Testis (tissue), 3 donors: ENCODE data around the gene ADCY5. TPM values are rescaled to one million over a fixed set of nuclear protein-coding genes. Genes with fewer than 3 reads are reported as not detected.

ENCODE experiments used
- DNase-seq: peaks from one replicate; pipeline ENCODE4 v3.0.0-alpha.2; 2019
- H3K27ac ChIP-seq, 2 donors: fragments of 200-600 bp; sonication (generic); one replicate each; pipeline ENCODE4 v1.5.1; 2019
- H3K27me3 ChIP-seq: fragments of 200-600 bp; sonication (generic); one replicate; pipeline ENCODE4 v1.5.1; 2019
- H3K36me3 ChIP-seq: fragments of 200-600 bp; sonication (generic); one replicate; pipeline ENCODE4 v1.5.1; 2017; ENCODE audit warnings: low read depth; ENCODE audit errors: missing control alignments
- H3K4me1 ChIP-seq: fragments of 200-600 bp; sonication (generic); one replicate; pipeline ENCODE4 v1.5.1; 2019
- H3K4me3 ChIP-seq, 2 donors: fragments of 200-600 bp; sonication (generic); one replicate each; pipeline ENCODE4 v1.5.1; 2017 to 2019
- H3K9me3 ChIP-seq: fragments of 200-600 bp; sonication (generic); one replicate; pipeline ENCODE4 v1.5.1; 2017
- POLR2A ChIP-seq: fragments of 450-650 bp; IDR thresholded peaks from one replicate; pipeline ENCODE4 v1.6.1; 2017; ENCODE audit warnings: antibody characterized with exemption, mild to moderate bottlenecking, moderate library complexity
- WGBS, 2 donors: methylation state at CpG; one replicate each; pipeline ENCODE4 v1.1.5; 2018; 5-methylcytosine and 5-hydroxymethylcytosine counted together
- intact Hi-C: fragments of 100-400 bp; cut with DNase I; formaldehyde crosslinking; loops from one replicate; pipeline ENCODE4 v1.15.1; 2023; ENCODE audit warnings: low total_unique reads
- polyA plus RNA-seq: library from polyadenylated mRNA; stranded (reverse); fragments of 350-450 nt; fragmentation: Illumina TruSeq; extraction: RNeasy Lipid Tissue Mini Kit (QIAGEN cat#74804); gene quantifications from one replicate; pipeline ENCODE4 v1.2.3, GENCODE V29; 2014; ENCODE audit warnings: low read depth, low replicate concordance; ENCODE audit not compliant: insufficient read depth
- total RNA-seq, 2 donors: library from RNA; depleted of rRNA; stranded (reverse); fragments of >200 nt; gene quantifications; one replicate each; pipeline ENCODE4 v1.2.3, GENCODE V29; 2016
- TF ChIP-seq, protein P1 (sequence below), 3 experiments: fragments of 450-650 bp in 2 of 3; fragments of 200-600 bp in 1 of 3; sonication (generic) in 1 of 3; IDR thresholded peaks; one replicate each; pipeline ENCODE4 v1.5.1; 2016 to 2019; ENCODE audit warnings: antibody characterized with exemption in 3 of 3, mild to moderate bottlenecking in 2 of 3, moderate library complexity in 1 of 3

ADCY5 gene
- total and polyA plus RNA-seq, 3 donors from 2014 or later = 16.5 to 41.6 (median 33.6) TPM

GRCh38 chr3:123371426-123371825, 77.5 kb downstream of the ADCY5 start:
- no peaks in the 10 kb centered on the region for H3K9me3 ChIP-seq
- no peak for TF ChIP-seq POLR2A
- TF ChIP-seq, protein P1, sequence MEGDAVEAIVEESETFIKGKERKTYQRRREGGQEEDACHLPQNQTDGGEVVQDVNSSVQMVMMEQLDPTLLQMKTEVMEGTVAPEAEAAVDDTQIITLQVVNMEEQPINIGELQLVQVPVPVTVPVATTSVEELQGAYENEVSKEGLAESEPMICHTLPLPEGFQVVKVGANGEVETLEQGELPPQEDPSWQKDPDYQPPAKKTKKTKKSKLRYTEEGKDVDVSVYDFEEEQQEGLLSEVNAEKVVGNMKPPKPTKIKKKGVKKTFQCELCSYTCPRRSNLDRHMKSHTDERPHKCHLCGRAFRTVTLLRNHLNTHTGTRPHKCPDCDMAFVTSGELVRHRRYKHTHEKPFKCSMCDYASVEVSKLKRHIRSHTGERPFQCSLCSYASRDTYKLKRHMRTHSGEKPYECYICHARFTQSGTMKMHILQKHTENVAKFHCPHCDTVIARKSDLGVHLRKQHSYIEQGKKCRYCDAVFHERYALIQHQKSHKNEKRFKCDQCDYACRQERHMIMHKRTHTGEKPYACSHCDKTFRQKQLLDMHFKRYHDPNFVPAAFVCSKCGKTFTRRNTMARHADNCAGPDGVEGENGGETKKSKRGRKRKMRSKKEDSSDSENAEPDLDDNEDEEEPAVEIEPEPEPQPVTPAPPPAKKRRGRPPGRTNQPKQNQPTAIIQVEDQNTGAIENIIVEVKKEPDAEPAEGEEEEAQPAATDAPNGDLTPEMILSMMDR (IDR thresholded peaks at IDR 0.05) = no peak
- H3K36me3 ChIP-seq = no peaks in the 10 kb centered on the region
- no peak overlapping the region for H3K27ac ChIP-seq
- no peak overlapping the region for H3K4me3 ChIP-seq
- H3K4me1 ChIP-seq = peaks cover 29% of the 10 kb centered on the region
- 70 to 82% methylated on average over 4 to 10 of the region's 10 CpGs for WGBS, 2 donors
- intact Hi-C loops = no loop called here
- DNase-seq = no peak
- no peaks in the 10 kb centered on the region for H3K27me3 ChIP-seq

DNA sequence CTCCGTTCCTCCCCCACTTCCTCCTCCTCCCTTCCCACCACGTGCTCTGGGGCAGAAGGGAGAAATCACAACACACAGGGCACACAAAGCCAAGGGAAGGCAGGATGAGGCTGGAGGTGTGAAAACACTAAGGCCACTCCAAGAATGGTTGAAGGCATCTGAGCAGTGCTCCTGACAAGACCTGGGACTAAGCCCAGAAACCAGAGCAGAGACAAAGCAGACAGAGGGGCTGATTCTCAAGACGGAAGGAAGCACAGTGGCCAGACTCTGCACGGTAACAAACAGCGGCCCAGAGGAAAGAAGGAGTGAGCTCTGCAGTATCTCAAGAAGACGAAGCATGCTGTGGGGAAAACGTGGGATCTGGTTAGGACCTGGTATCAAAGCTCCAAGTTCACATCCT, 78.1 kb downstream of the ADCY5 start:
- Histone ChIP-seq H3K27ac (no peak overlapping the region), H3K4me3 (no peak overlapping the region), H3K27me3 (no peaks in the 10 kb centered on the region), H3K9me3 (no peaks in the 10 kb centered on the region), H3K4me1 (peaks cover 25% of the 10 kb centered on the region), H3K36me3 (no peaks in the 10 kb centered on the region)
- no peak for TF ChIP-seq POLR2A
- TF ChIP-seq, protein P1 (IDR thresholded peaks at IDR 0.05) = no peak
- intact Hi-C loops = no loop called here
- WGBS, 2 donors = 58 to 72% methylated on average over 7 of the region's 7 CpGs
- no peak for DNase-seq

GRCh38 chr3:123369085-123369484, 79.8 kb downstream of the ADCY5 start:
- DNase-seq = no peak
- H3K9me3 ChIP-seq = no peaks in the 10 kb centered on the region
- H3K4me3 ChIP-seq = no peak overlapping the region
- no peaks in the 10 kb centered on the region for H3K27me3 ChIP-seq
- intact Hi-C loops = no loop called here
- H3K36me3 ChIP-seq = no peaks in the 10 kb centered on the region
- H3K4me1 ChIP-seq = peaks cover 16% of the 10 kb centered on the region
- no peak overlapping the region for H3K27ac ChIP-seq
- TF ChIP-seq POLR2A = no peak
- TF ChIP-seq, protein P1 (IDR thresholded peaks at IDR 0.05) = no peak
- 95 to 99% methylated on average over 3 of the region's 3 CpGs for whole genome bisulfite sequencing, 2 donors

GRCh38 chr3:123367467-123368154, 81.3 kb downstream of the ADCY5 start:
- Histone ChIP-seq H3K27me3 (no peaks in the 10 kb centered on the region), H3K4me1 (peaks cover 5% of the 10 kb centered on the region), H3K27ac (no peak overlapping the region), H3K36me3 (no peaks in the 10 kb centered on the region), H3K4me3 (no peak overlapping the region), H3K9me3 (no peaks in the 10 kb centered on the region)
- DNase-seq = no peak
- intact Hi-C loops = no loop called here
- 75 to 80% methylated on average over 9 of the region's 9 CpGs for WGBS, 2 donors
- TF ChIP-seq, protein P1 (IDR thresholded peaks at IDR 0.05) = no peak
- no peak for TF ChIP-seq POLR2A
